NB4 (cell line): ENCODE results near the gene TAS2R14.

Source experiments
- DNase-seq: peaks from one replicate; pipeline ENCODE4 v3.0.0; 2010; ENCODE audit warnings: low read depth
- H3K4me3 ChIP-seq: one replicate; pipeline ENCODE4 v1.5.1; 2011; ENCODE audit warnings: mild to moderate bottlenecking, low read depth, low read length, moderate library complexity
- MAX ChIP-seq: IDR thresholded peaks from 2 replicates; pipeline ENCODE4 v1.6.1; 2011; ENCODE audit warnings: low read depth, low read length
- MYC ChIP-seq: IDR thresholded peaks from 2 replicates; pipeline ENCODE4 v1.6.1; 2011; ENCODE audit warnings: low read depth, low read length
- POLR2A ChIP-seq: IDR thresholded peaks from 2 replicates; pipeline ENCODE4 v1.6.1; 2011; ENCODE audit warnings: mild to moderate bottlenecking; ENCODE audit not compliant: insufficient read length; ENCODE audit errors: extremely low read depth
- TF ChIP-seq, protein P1 (sequence below): IDR thresholded peaks from one replicate; pipeline ENCODE4 v1.5.1; 2012; ENCODE audit warnings: low read depth, low read length

TAS2R14 gene

GRCh38 chr12:10904686-10905085 lies 34.4 kb downstream of the TAS2R14 start:
- H3K4me3 ChIP-seq: no peak overlapping the region
- no peak for DNase-seq
- no peak for TF ChIP-seq MYC
- TF ChIP-seq POLR2A: no peak
- no peak for TF ChIP-seq MAX
- TF ChIP-seq, protein P1, sequence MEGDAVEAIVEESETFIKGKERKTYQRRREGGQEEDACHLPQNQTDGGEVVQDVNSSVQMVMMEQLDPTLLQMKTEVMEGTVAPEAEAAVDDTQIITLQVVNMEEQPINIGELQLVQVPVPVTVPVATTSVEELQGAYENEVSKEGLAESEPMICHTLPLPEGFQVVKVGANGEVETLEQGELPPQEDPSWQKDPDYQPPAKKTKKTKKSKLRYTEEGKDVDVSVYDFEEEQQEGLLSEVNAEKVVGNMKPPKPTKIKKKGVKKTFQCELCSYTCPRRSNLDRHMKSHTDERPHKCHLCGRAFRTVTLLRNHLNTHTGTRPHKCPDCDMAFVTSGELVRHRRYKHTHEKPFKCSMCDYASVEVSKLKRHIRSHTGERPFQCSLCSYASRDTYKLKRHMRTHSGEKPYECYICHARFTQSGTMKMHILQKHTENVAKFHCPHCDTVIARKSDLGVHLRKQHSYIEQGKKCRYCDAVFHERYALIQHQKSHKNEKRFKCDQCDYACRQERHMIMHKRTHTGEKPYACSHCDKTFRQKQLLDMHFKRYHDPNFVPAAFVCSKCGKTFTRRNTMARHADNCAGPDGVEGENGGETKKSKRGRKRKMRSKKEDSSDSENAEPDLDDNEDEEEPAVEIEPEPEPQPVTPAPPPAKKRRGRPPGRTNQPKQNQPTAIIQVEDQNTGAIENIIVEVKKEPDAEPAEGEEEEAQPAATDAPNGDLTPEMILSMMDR: no peak

- no peak for DNase-seq
- TF ChIP-seq, protein P1: no peak
- TF ChIP-seq MYC (no peak), POLR2A (no peak), MAX (no peak)
- H3K4me3 ChIP-seq: no peak overlapping the region
Measured at GRCh38 chr12:10901427-10901826, 37.6 kb downstream of the TAS2R14 start.

DNA sequence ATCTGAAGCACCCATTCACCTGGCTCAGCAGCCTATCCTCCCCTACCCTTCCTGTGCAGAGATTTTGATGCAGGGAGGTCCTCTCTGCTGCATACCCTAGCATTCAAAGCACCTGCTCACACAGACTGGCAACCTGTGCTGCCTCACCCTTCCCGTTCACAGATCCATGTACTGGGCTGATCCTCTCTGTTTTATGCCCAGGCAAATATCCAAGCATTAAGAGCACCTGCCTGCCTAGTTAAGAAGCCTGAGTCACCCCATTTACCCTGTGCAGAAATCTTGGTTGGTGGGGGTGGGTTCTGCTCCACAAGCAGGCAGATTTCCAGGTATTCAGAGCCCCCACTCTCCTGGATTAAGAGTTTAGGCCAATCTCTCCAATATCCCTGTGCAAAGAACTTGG lies 38.1 kb downstream of the TAS2R14 start:
- H3K4me3 ChIP-seq: no peak overlapping the region
- no peak for DNase-seq
- no peak for TF ChIP-seq MAX
- TF ChIP-seq POLR2A: no peak
- TF ChIP-seq MYC: no peak
- TF ChIP-seq, protein P1: no peak

GRCh38 chr12:10900530-10900929 lies 38.5 kb downstream of the TAS2R14 start:
- no peak overlapping the region for H3K4me3 ChIP-seq
- DNase-seq: no peak
- TF ChIP-seq MYC (no peak), POLR2A (no peak), MAX (no peak)
- TF ChIP-seq, protein P1: no peak

DNA sequence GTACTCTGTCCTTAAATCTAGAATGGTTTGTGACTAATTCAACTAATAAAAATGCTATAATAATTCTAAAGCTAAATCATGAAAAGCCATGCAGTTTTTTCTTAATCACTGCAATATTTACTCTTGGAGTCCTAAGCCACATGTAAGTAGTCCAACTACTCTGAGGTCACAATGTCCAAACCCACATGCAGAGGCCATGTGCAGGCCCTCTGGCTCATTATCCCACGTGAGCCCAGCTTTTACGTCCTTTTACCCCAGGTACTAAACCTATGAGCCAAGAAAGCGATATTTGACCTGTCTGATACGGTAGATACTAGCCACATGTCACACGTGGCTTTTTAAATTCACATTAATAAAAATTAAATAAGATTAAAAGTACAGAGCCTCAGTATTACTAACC lies 42.2 kb downstream of the TAS2R14 start:
- no peak for DNase-seq
- TF ChIP-seq MAX (no peak), MYC (no peak), POLR2A (no peak)
- TF ChIP-seq, protein P1: no peak
- no peak overlapping the region for H3K4me3 ChIP-seq

GRCh38 chr12:10891937-10892336 lies 47.1 kb downstream of the TAS2R14 start:
- no peak overlapping the region for H3K4me3 ChIP-seq
- TF ChIP-seq MYC: no peak
- TF ChIP-seq, protein P1: no peak
- TF ChIP-seq POLR2A: no peak
- TF ChIP-seq MAX: no peak

More at GRCh38 chr12:10891937-10892336, 47.1 kb downstream of the TAS2R14 start:
- no peak for DNase-seq
